HS-27A (cell line): ENCODE data around the gene MALL.
"Not testable (repeated sequence)": the region's sequence is repeated elsewhere in the genome, so short reads cannot be mapped to it uniquely, and the experiment has no call there.

Experiments used
- DNase-seq: peaks from one replicate; pipeline ENCODE4 v3.0.0-alpha.2; 2012; ENCODE audit warnings: low read depth, missing footprints

Gene MALL

GRCh38 chr2:110097506-110098220 is 18.0 kb downstream of the MALL start:
- no peak for DNase-seq

GRCh38 chr2:110095994-110096633 is 19.5 kb downstream of the MALL start:
- DNase-seq, result no peak

- not testable (repeated sequence) for DNase-seq
Observed at GRCh38 chr2:110094884-110095534, 20.6 kb downstream of the MALL start.

GRCh38 chr2:110093924-110094323 is 21.7 kb downstream of the MALL start:
- not testable (repeated sequence) for DNase-seq

GRCh38 chr2:110090164-110090563 is 25.5 kb downstream of the MALL start:
- DNase-seq, result not testable (repeated sequence)

- DNase-seq, result not testable (repeated sequence)
Observed at GRCh38 chr2:110083757-110084156, 31.9 kb downstream of the MALL start.

- not testable (repeated sequence) for DNase-seq
Observed at GRCh38 chr2:110083162-110083561, 32.5 kb downstream of the MALL start.

GRCh38 chr2:110078104-110078503 is 37.5 kb downstream of the MALL start:
- DNase-seq, result not testable (repeated sequence)

GRCh38 chr2:110075896-110076295 is 39.7 kb downstream of the MALL start:
- DNase-seq, result not testable (repeated sequence)

- not testable (repeated sequence) for DNase-seq
Observed at GRCh38 chr2:110069869-110070268, 45.8 kb downstream of the MALL start.

GRCh38 chr2:110068153-110068552 is 47.5 kb downstream of the MALL start:
- DNase-seq, result not testable (repeated sequence)

GRCh38 chr2:110062332-110062731 is 53.3 kb downstream of the MALL start:
- DNase-seq, result not testable (repeated sequence)

- DNase-seq, result not testable (repeated sequence)
Observed at GRCh38 chr2:110060550-110060949, 55.1 kb downstream of the MALL start.

- DNase-seq, result not testable (repeated sequence)
Observed at GRCh38 chr2:110059694-110060358, 55.8 kb downstream of the MALL start.

GRCh38 chr2:110059009-110059693 is 56.5 kb downstream of the MALL start:
- DNase-seq, result not testable (repeated sequence)

- DNase-seq, result not testable (repeated sequence)
Observed at GRCh38 chr2:110058034-110058433, 57.6 kb downstream of the MALL start.

- not testable (repeated sequence) for DNase-seq
Observed at GRCh38 chr2:110055819-110056408, 59.7 kb downstream of the MALL start.

GRCh38 chr2:110054521-110055407 is 60.9 kb downstream of the MALL start:
- DNase-seq, result peak; percentile 5

- not testable (repeated sequence) for DNase-seq
Observed at GRCh38 chr2:110053688-110054087, 61.9 kb downstream of the MALL start.

- DNase-seq, result not testable (repeated sequence)
Observed at GRCh38 chr2:110052166-110052565, 63.5 kb downstream of the MALL start.
